Stimulated activated CD8-positive, alpha-beta memory T cell treated with anti-CD3 and anti-CD28 coated beads, Interleukin-4, amount 100 ng/mL, for 24 hours (primary cell): Measurements from ENCODE around the gene DACT3.
"Not testable (repeated sequence)": the region's sequence is repeated elsewhere in the genome, so short reads cannot be mapped to it uniquely, and the experiment has no call there.

Experiments
- DNase-seq: peaks from one replicate; pipeline ENCODE4 v3.0.0-alpha.2; 2020; ENCODE audit warnings: low read depth

Gene DACT3

DNA sequence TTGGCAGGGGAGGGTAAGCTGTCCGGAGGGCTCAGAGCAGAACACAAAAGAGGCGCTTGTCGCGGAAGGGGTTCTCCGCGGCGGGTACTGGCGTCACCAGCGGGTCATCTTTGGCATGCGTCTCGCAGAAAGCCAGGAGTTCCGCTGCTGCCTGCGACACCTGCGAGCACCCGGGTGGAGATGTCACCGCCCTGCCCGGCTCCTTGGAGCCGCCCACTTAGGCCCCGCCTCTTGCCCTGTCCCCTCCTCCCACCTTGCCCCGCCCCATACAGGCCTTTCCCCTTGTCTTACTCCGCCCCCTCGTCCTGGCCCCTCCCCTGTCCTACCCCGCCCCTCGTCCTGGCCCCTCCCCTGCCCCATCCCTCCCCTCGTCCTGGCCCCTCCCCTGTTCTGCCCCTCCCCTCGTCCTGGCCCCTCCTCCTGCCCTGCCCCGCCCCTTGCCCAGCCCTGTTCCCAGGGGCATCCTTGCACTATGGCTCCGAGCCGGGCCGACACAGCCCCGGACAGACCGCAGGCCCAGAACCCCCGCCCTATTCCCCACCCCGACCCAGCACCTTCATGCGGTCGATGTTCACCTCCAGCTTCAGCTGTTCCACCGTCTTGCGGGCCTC, 26.8 kb downstream of the DACT3 start:
- DNase-seq, result peak; percentile 83

GRCh38 chr19:46633130-46633529, 27.9 kb downstream of the DACT3 start:
- no peak for DNase-seq

DNA sequence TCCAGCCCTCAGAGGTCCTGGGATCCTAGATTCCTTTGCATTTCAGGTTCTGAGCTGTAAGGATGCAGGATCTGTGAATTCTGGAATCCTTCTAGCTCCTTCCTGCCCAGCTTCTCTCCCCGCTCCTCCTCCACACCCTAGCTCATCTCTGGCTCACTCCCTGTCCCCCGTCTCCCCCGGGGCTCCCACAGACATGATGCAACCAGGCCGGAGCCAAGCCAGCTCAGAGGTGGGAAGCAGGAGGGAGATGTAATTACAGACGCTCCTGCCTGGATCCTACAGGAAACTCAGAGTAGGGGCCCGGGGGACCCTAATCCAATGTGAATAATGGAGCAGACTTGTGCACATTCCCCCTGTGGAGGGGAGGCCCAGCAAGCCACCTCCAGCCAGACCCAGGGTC, 29.5 kb downstream of the DACT3 start:
- DNase-seq, result no peak

DNA sequence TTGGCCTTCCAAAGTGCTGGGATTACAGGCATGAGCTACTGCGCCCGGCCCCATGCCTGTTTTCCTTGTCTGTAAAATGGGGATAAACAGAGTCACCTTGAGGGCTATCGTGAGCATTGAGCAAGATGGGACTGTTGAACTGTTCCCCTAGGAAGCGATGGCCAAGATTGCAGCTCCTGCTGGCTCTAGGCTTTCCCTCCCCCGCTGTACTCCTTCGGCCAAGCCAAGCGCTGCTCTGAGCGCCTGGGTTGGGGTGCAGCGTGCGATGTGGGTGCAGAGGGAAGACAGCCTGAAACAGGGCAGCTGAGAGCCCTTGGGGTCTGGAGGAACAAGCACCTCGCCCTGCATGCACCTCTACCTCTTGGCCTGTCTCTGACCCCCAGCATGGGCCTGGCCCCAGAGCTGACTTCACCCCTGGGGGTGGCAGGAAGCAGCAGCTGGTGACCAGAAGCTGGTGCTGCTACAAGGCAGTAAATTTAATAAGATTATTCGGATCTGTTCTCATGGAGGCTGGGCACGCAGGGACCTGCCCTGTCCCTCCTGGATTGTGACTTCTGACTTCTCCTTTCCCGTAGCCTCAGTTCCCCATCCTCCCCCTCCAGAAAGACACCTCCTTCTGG, 30.3 kb downstream of the DACT3 start:
- no peak for DNase-seq

- DNase-seq, result no peak
Observed at GRCh38 chr19:46629546-46630025, 31.4 kb downstream of the DACT3 start.

DNA sequence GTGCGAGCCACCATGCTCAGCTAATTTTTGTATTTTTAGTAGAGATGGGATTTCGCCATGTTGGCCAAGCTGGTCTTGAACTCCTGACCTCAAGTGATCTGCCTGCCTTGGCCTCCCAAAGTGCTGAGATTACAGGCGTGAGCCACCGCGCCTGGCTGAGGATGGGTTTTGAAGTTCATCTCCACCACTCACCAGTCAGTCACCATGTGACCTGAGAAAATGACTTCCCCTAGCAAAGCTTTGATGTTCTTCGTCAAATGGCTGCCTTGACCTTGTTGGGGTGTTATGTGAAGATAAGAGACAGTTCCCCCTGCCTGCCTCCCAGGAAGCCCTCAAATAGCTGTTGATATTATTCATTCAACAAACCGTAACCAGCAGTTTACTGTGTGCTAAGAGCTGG, 32.0 kb downstream of the DACT3 start:
- not testable (repeated sequence) for DNase-seq

DNA sequence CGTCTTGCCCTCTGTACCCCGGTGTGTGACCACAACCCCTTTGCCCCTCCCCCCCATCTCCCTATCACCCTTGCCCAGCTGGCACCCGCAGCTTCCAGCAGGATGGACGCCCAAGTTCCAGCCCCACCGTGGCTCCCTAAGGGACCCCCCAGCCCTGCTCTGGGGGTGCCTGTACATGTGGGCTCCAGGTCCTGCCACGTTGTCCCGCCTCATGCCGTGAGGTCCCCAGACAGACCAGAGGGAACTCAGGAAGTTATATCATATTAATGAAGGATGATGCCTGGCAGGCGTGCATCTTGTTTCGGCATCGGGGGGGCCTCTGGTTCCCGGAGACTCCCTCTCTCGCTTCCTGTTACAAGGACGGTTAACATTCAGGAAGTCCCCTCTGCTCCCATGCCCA, 34.5 kb downstream of the DACT3 start:
- DNase-seq, result no peak

- DNase-seq, result no peak
Observed at GRCh38 chr19:46625731-46626130, 35.3 kb downstream of the DACT3 start.

GRCh38 chr19:46624958-46625661, 35.9 kb downstream of the DACT3 start, which contains the start of gene PTGIR:
Gene PTGIR (minus strand): TSS chr19:46625089. CDS start chr19:46624225, 864 bp downstream.
- no peak for DNase-seq

GRCh38 chr19:46623915-46624502, 37.0 kb downstream of the DACT3 start:
- no peak for DNase-seq

DNA sequence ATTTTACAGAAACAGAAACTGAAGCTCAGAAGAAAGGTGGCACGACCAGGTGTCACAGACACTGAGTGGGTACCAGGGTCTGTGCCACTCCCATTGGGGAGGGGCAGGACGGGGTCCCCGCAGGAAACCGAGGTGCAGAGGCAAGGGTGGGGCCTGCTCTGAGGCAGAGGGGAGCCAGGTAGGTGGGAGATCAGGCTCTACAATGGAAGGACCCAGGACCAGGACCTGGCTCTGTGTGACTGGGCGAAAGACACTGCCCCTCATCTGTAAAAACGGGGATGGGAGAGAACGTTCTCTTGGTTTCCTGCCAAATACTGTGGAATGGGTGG, 38.9 kb downstream of the DACT3 start:
- DNase-seq, result no peak

GRCh38 chr19:46621191-46622117, 39.5 kb downstream of the DACT3 start:
- DNase-seq, result no peak

GRCh38 chr19:46620716-46621115, 40.3 kb downstream of the DACT3 start:
- no peak for DNase-seq

DNA sequence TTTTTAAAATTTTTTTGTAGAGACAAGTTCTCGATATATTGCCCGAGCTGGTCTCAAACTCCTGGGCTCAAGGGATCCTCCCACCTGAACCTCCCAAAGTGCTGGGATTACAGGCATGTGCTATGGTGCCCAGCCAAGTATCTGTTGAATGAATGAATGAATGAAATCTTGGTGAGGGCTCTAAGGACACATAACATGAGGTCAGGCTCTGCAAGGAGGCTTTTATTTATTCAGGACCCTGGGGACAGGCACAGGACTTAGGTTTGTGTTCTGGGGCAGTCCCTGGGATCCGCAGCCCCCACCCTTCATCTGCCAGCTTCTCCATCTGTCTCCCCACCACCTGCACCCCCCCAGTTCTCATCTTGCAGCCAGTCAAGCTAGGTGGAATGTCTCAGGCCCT, 40.7 kb downstream of the DACT3 start:
- no peak for DNase-seq

DNA sequence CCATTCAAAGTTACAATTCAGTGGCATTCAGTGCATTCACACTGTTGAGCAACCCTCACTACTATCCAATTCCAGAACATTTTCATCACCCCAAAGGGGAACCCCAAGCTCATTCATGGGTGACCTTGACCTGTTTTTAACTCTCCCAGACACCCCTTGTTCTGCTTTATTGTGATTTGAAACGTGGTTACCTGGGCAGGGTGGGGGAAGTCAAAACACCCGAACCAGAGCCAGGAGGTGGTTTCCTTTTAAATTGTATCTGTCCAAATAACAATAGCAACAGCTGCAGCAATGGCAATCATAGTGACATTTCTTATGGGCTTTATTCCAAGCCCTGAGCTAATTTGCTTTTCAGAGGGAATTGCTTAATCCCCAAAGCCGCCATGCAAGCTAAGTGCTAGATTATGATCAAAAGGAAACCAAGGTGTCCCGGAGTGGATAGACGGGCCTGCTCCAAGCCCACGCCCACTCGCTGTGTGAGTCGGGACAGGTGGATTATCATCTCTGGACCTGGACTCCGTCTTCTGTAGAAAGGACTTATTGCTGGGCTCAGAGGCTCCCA, 42.2 kb downstream of the DACT3 start:
- no peak for DNase-seq

- no peak for DNase-seq
Observed at GRCh38 chr19:46617601-46618000, 43.4 kb downstream of the DACT3 start.

DNA sequence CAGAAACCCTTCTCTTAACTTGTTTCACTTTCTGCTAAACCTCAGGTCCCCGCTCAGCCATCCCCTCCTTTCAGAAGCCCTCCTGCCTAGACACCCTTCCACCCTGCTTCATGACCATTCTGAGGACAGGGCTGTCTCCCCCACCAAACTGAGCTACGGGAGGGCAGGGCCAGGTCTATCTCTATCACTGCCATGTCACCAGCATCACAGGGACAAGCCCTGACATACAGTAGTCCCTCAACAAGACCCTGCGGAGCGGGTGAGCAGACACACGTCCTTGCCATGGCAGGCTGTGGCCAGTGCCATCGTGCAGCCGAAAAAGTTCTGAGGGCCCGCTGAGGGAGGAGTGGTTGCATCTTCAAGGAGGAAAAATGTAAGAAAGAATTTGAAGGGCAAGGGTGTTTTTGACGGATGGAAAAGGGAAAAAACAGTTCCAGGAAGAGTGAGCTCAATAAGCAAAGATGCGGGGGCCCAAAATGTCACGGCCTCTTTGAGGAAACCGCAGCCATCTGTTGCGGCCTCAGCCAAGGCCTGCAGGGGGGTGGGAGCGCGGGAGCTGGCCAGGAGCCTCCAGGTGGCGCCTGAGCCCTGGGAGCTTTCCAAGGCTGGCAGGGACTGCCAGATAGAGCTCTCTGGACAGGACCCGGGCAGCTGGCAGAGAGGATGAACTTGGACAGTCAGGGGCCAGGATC, 44.2 kb downstream of the DACT3 start:
- DNase-seq, result peak; percentile 42

- no peak for DNase-seq
Observed at GRCh38 chr19:46615966-46616365, 45.0 kb downstream of the DACT3 start.

- peak; percentile 68 for DNase-seq
Observed at GRCh38 chr19:46614114-46614722, 46.8 kb downstream of the DACT3 start.

DNA sequence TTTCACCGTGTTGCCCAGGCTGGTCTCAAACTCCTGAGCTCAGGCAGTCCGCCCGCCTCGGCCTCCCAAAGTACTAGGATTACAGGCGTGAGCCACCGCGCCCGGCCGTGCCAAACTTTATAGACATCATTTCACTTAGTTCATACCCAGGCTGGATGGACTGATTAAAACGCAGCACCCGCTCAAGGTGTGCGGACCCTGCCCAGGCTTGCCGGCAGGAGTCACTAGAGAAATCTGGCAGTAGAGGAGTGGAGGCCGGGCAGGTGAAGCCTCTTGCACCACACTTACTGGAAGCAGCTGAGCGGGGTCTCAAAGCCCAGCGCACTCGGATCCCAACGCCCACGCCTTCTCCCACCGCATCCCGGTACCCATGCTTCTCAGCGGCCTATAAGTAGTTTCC, 47.5 kb downstream of the DACT3 start:
- no peak for DNase-seq

GRCh38 chr19:46611776-46612175, 49.2 kb downstream of the DACT3 start:
- DNase-seq, result no peak
